GM12864 (cell line): ENCODE data around the gene FASLG.
"Not testable (repeated sequence)": the region's sequence is repeated elsewhere in the genome, so short reads cannot be mapped to it uniquely, and the experiment has no call there.

Source experiments
- DNase-seq: peaks from one replicate; pipeline ENCODE4 v3.0.0-alpha.2; 2011; ENCODE audit warnings: low read depth
- H3K4me3 ChIP-seq: 2 replicates; pipeline ENCODE4 v1.5.1; 2011; ENCODE audit warnings: mild to moderate bottlenecking, low read depth, low read length, control low read depth
- CTCF ChIP-seq: IDR thresholded peaks from 2 replicates; pipeline ENCODE4 v1.5.1; 2011; ENCODE audit warnings: low read depth, mild to moderate bottlenecking, moderate library complexity, low read length, control low read depth, inconsistent platforms; ENCODE audit errors: missing control alignments

FASLG gene

GRCh38 chr1:172674831-172675613 lies 16.1 kb downstream of the FASLG start:
- TF ChIP-seq CTCF, result no peak
- no peak overlapping the region for H3K4me3 ChIP-seq
- DNase-seq, result no peak

GRCh38 chr1:172679000-172679772 lies 20.3 kb downstream of the FASLG start:
- no peak overlapping the region for H3K4me3 ChIP-seq
- no peak for DNase-seq
- TF ChIP-seq CTCF, result no peak

GRCh38 chr1:172680244-172680643 lies 21.3 kb downstream of the FASLG start:
- H3K4me3 ChIP-seq, result no peak overlapping the region
- no peak for DNase-seq
- TF ChIP-seq CTCF, result no peak

GRCh38 chr1:172680733-172681275 lies 21.9 kb downstream of the FASLG start:
- no peak for TF ChIP-seq CTCF
- no peak overlapping the region for H3K4me3 ChIP-seq
- DNase-seq, result no peak

GRCh38 chr1:172682812-172683211 lies 23.9 kb downstream of the FASLG start:
- DNase-seq, result no peak
- TF ChIP-seq CTCF, result no peak
- no peak overlapping the region for H3K4me3 ChIP-seq

GRCh38 chr1:172686143-172686542 lies 27.2 kb downstream of the FASLG start:
- DNase-seq, result no peak
- no peak for TF ChIP-seq CTCF
- H3K4me3 ChIP-seq, result no peak overlapping the region

GRCh38 chr1:172688428-172689085 lies 29.7 kb downstream of the FASLG start:
- not testable (repeated sequence) for H3K4me3 ChIP-seq, DNase-seq

- H3K4me3 ChIP-seq, DNase-seq: not testable (repeated sequence)
Observed at GRCh38 chr1:172690925-172691324, 32.0 kb downstream of the FASLG start.
